ENCODE results near the gene CDC16.

Gene CDC16

GRCh38 chr13:114279758-114280355 is 45.2 kb downstream of the CDC16 start:
- H3K36me3 ChIP-seq (ENCODE audit: control insufficient read depth, insufficient read depth, low read length): peaks cover 59% of the 10 kb centered on the region
- H3K4me3 ChIP-seq (ENCODE audit: low read depth, low read length): no peak overlapping the region
- no peaks in the 10 kb centered on the region for H3K27me3 ChIP-seq (ENCODE audit: control insufficient read depth, insufficient read depth, low read length)
- no peaks in the 10 kb centered on the region for H3K9me3 ChIP-seq (ENCODE audit: control insufficient read depth, insufficient read depth, low read length)
- H3K27ac ChIP-seq (ENCODE audit: low read depth, low read length): peak overlapping the region; percentile 100
- no peak overlapping the region for H3K9ac ChIP-seq (ENCODE audit: low read depth, low read length)
- H3K4me1 ChIP-seq (ENCODE audit: control insufficient read depth, insufficient read depth, low read length): peaks cover 3% of the 10 kb centered on the region; the same call in 1 of the 2 replicates

GRCh38 chr13:114281351-114282040 is 46.8 kb downstream of the CDC16 start, which contains the start of gene UPF3A:
TSS of gene UPF3A (plus strand) at chr13:114281601. CDS start at chr13:114281640, 39 bp downstream.
- H3K27me3 ChIP-seq (ENCODE audit: control insufficient read depth, insufficient read depth, low read length): no peaks in the 10 kb centered on the region
- H3K9ac ChIP-seq (ENCODE audit: low read depth, low read length): peak within 1 kb of the TSS; percentile 100
- H3K9me3 ChIP-seq (ENCODE audit: control insufficient read depth, insufficient read depth, low read length): no peaks in the 10 kb centered on the region
- peak within 1 kb of the TSS; percentile 100 for H3K27ac ChIP-seq (ENCODE audit: low read depth, low read length)
- peaks cover 3% of the 10 kb centered on the region; the same call in 1 of the 2 replicates for H3K4me1 ChIP-seq (ENCODE audit: control insufficient read depth, insufficient read depth, low read length)
- peaks cover 59% of the 10 kb centered on the region for H3K36me3 ChIP-seq (ENCODE audit: control insufficient read depth, insufficient read depth, low read length)
- peak within 1 kb of the TSS; percentile 97 for H3K4me3 ChIP-seq (ENCODE audit: low read depth, low read length)

- H3K9me3 ChIP-seq (ENCODE audit: control insufficient read depth, insufficient read depth, low read length): no peaks in the 10 kb centered on the region
- H3K9ac ChIP-seq (ENCODE audit: low read depth, low read length): peak overlapping the region; percentile 77
- H3K4me3 ChIP-seq (ENCODE audit: low read depth, low read length): peak overlapping the region; percentile 89
- H3K4me1 ChIP-seq (ENCODE audit: control insufficient read depth, insufficient read depth, low read length): peaks cover 3% of the 10 kb centered on the region; the same call in 1 of the 2 replicates
- peaks cover 62% of the 10 kb centered on the region for H3K36me3 ChIP-seq (ENCODE audit: control insufficient read depth, insufficient read depth, low read length)
- H3K27ac ChIP-seq (ENCODE audit: low read depth, low read length): peak overlapping the region; percentile 100
- H3K27me3 ChIP-seq (ENCODE audit: control insufficient read depth, insufficient read depth, low read length): no peaks in the 10 kb centered on the region
Measured at GRCh38 chr13:114282041-114282670, 47.5 kb downstream of the CDC16 start.

- peaks cover 3% of the 10 kb centered on the region; the same call in 1 of the 2 replicates for H3K4me1 ChIP-seq (ENCODE audit: control insufficient read depth, insufficient read depth, low read length)
- no peak overlapping the region for H3K9ac ChIP-seq (ENCODE audit: low read depth, low read length)
- no peaks in the 10 kb centered on the region for H3K9me3 ChIP-seq (ENCODE audit: control insufficient read depth, insufficient read depth, low read length)
- H3K36me3 ChIP-seq (ENCODE audit: control insufficient read depth, insufficient read depth, low read length): peaks cover 62% of the 10 kb centered on the region
- no peak overlapping the region for H3K27ac ChIP-seq (ENCODE audit: low read depth, low read length)
- H3K27me3 ChIP-seq (ENCODE audit: control insufficient read depth, insufficient read depth, low read length): no peaks in the 10 kb centered on the region
- H3K4me3 ChIP-seq (ENCODE audit: low read depth, low read length): no peak overlapping the region
Measured at GRCh38 chr13:114283576-114283975, 48.9 kb downstream of the CDC16 start.

- H3K36me3 ChIP-seq (ENCODE audit: control insufficient read depth, insufficient read depth, low read length): peaks cover 63% of the 10 kb centered on the region
- no peak overlapping the region for H3K27ac ChIP-seq (ENCODE audit: low read depth, low read length)
- H3K4me3 ChIP-seq (ENCODE audit: low read depth, low read length): no peak overlapping the region
Measured at GRCh38 chr13:114284680-114285079, 50.0 kb downstream of the CDC16 start.

GRCh38 chr13:114285166-114285808 is 50.6 kb downstream of the CDC16 start:
- Histone ChIP-seq H3K27me3 (ENCODE audit: control insufficient read depth, insufficient read depth, low read length) (no peaks in the 10 kb centered on the region), H3K4me3 (ENCODE audit: low read depth, low read length) (no peak overlapping the region), H3K27ac (ENCODE audit: low read depth, low read length) (no peak overlapping the region), H3K9ac (ENCODE audit: low read depth, low read length) (no peak overlapping the region), H3K4me1 (ENCODE audit: control insufficient read depth, insufficient read depth, low read length) (peaks cover 3% of the 10 kb centered on the region; the same call in 1 of the 2 replicates), H3K36me3 (ENCODE audit: control insufficient read depth, insufficient read depth, low read length) (peaks cover 69% of the 10 kb centered on the region), H3K9me3 (ENCODE audit: control insufficient read depth, insufficient read depth, low read length) (no peaks in the 10 kb centered on the region)

More at GRCh38 chr13:114284680-114285079, 50.0 kb downstream of the CDC16 start:
- Histone ChIP-seq H3K9ac (ENCODE audit: low read depth, low read length) (no peak overlapping the region), H3K27me3 (ENCODE audit: control insufficient read depth, insufficient read depth, low read length) (no peaks in the 10 kb centered on the region), H3K4me1 (ENCODE audit: control insufficient read depth, insufficient read depth, low read length) (peaks cover 3% of the 10 kb centered on the region; the same call in 1 of the 2 replicates), H3K9me3 (ENCODE audit: control insufficient read depth, insufficient read depth, low read length) (no peaks in the 10 kb centered on the region)

GRCh38 chr13:114286808-114287207 is 52.1 kb downstream of the CDC16 start:
- Histone ChIP-seq H3K27ac (ENCODE audit: low read depth, low read length) (no peak overlapping the region), H3K9ac (ENCODE audit: low read depth, low read length) (no peak overlapping the region), H3K4me3 (ENCODE audit: low read depth, low read length) (no peak overlapping the region), H3K4me1 (ENCODE audit: control insufficient read depth, insufficient read depth, low read length) (no peaks in the 10 kb centered on the region), H3K27me3 (ENCODE audit: control insufficient read depth, insufficient read depth, low read length) (no peaks in the 10 kb centered on the region), H3K36me3 (ENCODE audit: control insufficient read depth, insufficient read depth, low read length) (peaks cover 83% of the 10 kb centered on the region), H3K9me3 (ENCODE audit: control insufficient read depth, insufficient read depth, low read length) (no peaks in the 10 kb centered on the region)

GRCh38 chr13:114288157-114288591 is 53.5 kb downstream of the CDC16 start:
- Histone ChIP-seq H3K36me3 (ENCODE audit: control insufficient read depth, insufficient read depth, low read length) (peaks cover 95% of the 10 kb centered on the region), H3K4me1 (ENCODE audit: control insufficient read depth, insufficient read depth, low read length) (no peaks in the 10 kb centered on the region), H3K27ac (ENCODE audit: low read depth, low read length) (no peak overlapping the region), H3K27me3 (ENCODE audit: control insufficient read depth, insufficient read depth, low read length) (no peaks in the 10 kb centered on the region), H3K9ac (ENCODE audit: low read depth, low read length) (no peak overlapping the region), H3K4me3 (ENCODE audit: low read depth, low read length) (no peak overlapping the region), H3K9me3 (ENCODE audit: control insufficient read depth, insufficient read depth, low read length) (no peaks in the 10 kb centered on the region)

GRCh38 chr13:114296448-114296847 is 61.8 kb downstream of the CDC16 start:
- Histone ChIP-seq H3K4me3 (ENCODE audit: low read depth, low read length) (no peak overlapping the region), H3K9ac (ENCODE audit: low read depth, low read length) (no peak overlapping the region), H3K27ac (ENCODE audit: low read depth, low read length) (no peak overlapping the region)

GRCh38 chr13:114296902-114297301 is 62.2 kb downstream of the CDC16 start:
- Histone ChIP-seq H3K36me3 (ENCODE audit: control insufficient read depth, insufficient read depth, low read length) (peaks cover 78% of the 10 kb centered on the region), H3K27ac (ENCODE audit: low read depth, low read length) (no peak overlapping the region), H3K27me3 (ENCODE audit: control insufficient read depth, insufficient read depth, low read length) (no peaks in the 10 kb centered on the region), H3K4me3 (ENCODE audit: low read depth, low read length) (no peak overlapping the region), H3K4me1 (ENCODE audit: control insufficient read depth, insufficient read depth, low read length) (no peaks in the 10 kb centered on the region), H3K9ac (ENCODE audit: low read depth, low read length) (no peak overlapping the region), H3K9me3 (ENCODE audit: control insufficient read depth, insufficient read depth, low read length) (no peaks in the 10 kb centered on the region)

More at GRCh38 chr13:114296448-114296847, 61.8 kb downstream of the CDC16 start:
- no peaks in the 10 kb centered on the region for H3K4me1 ChIP-seq (ENCODE audit: control insufficient read depth, insufficient read depth, low read length)
- H3K9me3 ChIP-seq (ENCODE audit: control insufficient read depth, insufficient read depth, low read length): no peaks in the 10 kb centered on the region
- H3K36me3 ChIP-seq (ENCODE audit: control insufficient read depth, insufficient read depth, low read length): peaks cover 78% of the 10 kb centered on the region
- no peaks in the 10 kb centered on the region for H3K27me3 ChIP-seq (ENCODE audit: control insufficient read depth, insufficient read depth, low read length)

Measured in HUES48 (cell line).